SKM-1 treated with dmso at 0.1 percent for 144 hours (cell line): ENCODE results near the gene TPRA1.

ENCODE experiments used
- DNase-seq: peaks from one replicate; lab custom pipeline; 2025; ENCODE audit not compliant: unreplicated experiment; lab: John Stamatoyannopoulos, UW

Gene TPRA1

GRCh38 chr3:127593178-127593577 is 2.6 kb upstream of the TPRA1 start:
- no peak for DNase-seq

GRCh38 chr3:127590282-127590592 is 296 bp downstream of the TPRA1 start:
- no peak for DNase-seq

- DNase-seq: no peak
Measured at GRCh38 chr3:127589600-127590281, 792 bp downstream of the TPRA1 start.

GRCh38 chr3:127588806-127589577 is 1.5 kb downstream of the TPRA1 start:
- no peak for DNase-seq

- DNase-seq: no peak
Measured at GRCh38 chr3:127587876-127588275, 2.7 kb downstream of the TPRA1 start.

- DNase-seq: no peak
Measured at GRCh38 chr3:127585813-127586413, 4.6 kb downstream of the TPRA1 start.

- no peak for DNase-seq
Measured at GRCh38 chr3:127585163-127585812, 5.2 kb downstream of the TPRA1 start.

GRCh38 chr3:127584734-127585133 is 5.8 kb downstream of the TPRA1 start:
- no peak for DNase-seq

- no peak for DNase-seq
Measured at GRCh38 chr3:127580327-127581060, 10.0 kb downstream of the TPRA1 start.

- no peak for DNase-seq
Measured at GRCh38 chr3:127578802-127579201, 11.7 kb downstream of the TPRA1 start.

- no peak for DNase-seq
Measured at GRCh38 chr3:127578168-127578567, 12.4 kb downstream of the TPRA1 start.

- DNase-seq: no peak
Measured at GRCh38 chr3:127577448-127577847, 13.1 kb downstream of the TPRA1 start.

- peak; percentile 84 for DNase-seq
Measured at GRCh38 chr3:127574880-127575878, 15.4 kb downstream of the TPRA1 start.

- no peak for DNase-seq
Measured at GRCh38 chr3:127573912-127574311, 16.6 kb downstream of the TPRA1 start.

- DNase-seq: no peak
Measured at GRCh38 chr3:127573401-127573800, 17.1 kb downstream of the TPRA1 start.

GRCh38 chr3:127572735-127573134 is 17.8 kb downstream of the TPRA1 start:
- no peak for DNase-seq

GRCh38 chr3:127572186-127572585 is 18.3 kb downstream of the TPRA1 start:
- no peak for DNase-seq

GRCh38 chr3:127570520-127570919 is 20.0 kb downstream of the TPRA1 start:
- no peak for DNase-seq

GRCh38 chr3:127569160-127569559 is 21.4 kb downstream of the TPRA1 start:
- DNase-seq: no peak

- DNase-seq: no peak
Measured at GRCh38 chr3:127568586-127568985, 21.9 kb downstream of the TPRA1 start.
